Epithelial cell of prostate (primary cell): ENCODE data around the gene MCTP1.

Source experiments
- DNase-seq: peaks from one replicate; pipeline ENCODE4 v3.0.0-alpha.2; 2011; ENCODE audit warnings: low read depth, low spot score
- H3K27ac ChIP-seq: fragments of 450-650 bp; 2 replicates; pipeline ENCODE4 v1.5.1; 2017; ENCODE audit warnings: mild to moderate bottlenecking

Gene MCTP1

DNA sequence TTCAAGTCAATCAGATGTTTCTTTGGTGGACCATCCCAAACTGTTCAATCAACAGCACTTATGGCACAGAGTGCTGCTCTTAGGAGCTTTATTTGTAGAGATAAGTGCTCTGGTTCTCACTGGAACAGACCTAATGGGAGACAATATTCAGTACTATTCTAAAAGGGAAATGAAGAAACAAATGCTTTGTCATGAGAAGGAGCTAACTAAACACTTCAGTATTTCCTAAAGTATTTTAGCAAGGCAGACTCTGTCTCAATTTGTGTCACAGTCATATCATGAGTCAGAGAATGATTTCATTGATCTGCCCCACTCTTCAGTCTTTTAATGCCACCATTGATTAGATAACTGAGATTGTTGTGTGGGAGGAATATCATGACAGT lies 491.1 kb downstream of the MCTP1 start:
- DNase-seq = no peak
- no peak overlapping the region for H3K27ac ChIP-seq

DNA sequence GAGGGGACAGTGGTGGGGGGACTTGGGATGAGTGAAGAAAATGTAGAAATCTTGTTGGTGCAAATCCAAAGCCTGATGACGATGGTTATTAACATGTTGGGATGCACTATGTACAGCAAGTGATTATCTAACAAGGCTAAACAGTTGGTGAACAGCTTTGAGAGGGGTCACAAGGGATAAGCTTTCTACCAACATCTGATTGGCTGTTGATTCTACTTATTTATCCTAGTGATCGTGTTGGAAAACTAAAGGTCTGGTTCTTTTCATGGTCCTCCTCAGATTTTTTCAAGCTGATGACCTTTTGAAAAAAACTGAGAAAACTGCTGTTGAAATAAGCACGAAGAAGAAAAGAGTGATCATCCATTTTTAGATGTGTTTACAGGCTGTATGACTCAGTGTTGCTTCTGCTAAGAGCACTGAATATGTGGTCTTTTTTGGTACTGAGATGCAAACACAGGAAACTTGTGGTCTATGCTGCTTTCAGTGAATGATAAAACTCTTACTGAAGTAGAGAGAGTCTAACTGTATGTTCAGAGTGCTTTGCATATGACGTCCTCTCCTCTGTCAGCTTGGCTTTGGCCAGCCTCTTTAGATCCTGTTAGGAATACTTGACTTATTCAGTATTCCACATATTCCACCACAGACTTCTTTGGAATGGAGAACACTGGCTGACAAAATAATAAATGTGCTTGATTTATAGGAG lies 491.6 kb downstream of the MCTP1 start:
- no peak overlapping the region for H3K27ac ChIP-seq
- DNase-seq = no peak

DNA sequence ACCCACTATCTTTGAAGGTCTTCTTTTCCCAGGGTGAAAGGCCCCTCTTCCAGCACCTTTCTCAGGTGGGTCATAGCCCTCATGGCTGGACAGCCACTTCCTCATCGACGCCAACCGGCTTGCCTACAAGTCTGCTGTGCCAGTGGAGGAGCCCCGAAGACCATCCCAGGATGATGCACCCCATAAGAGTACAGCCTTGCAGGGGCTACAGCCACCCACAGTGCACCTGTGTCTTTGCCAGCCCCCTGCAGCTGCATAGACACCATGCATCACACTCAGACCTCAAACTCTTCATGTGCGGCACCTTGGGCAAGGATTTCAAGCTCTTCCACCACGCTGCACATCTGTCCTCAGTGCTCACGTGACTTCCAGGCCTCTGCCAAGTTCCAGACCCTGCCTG lies 493.1 kb downstream of the MCTP1 start:
- no peak overlapping the region for H3K27ac ChIP-seq

DNA sequence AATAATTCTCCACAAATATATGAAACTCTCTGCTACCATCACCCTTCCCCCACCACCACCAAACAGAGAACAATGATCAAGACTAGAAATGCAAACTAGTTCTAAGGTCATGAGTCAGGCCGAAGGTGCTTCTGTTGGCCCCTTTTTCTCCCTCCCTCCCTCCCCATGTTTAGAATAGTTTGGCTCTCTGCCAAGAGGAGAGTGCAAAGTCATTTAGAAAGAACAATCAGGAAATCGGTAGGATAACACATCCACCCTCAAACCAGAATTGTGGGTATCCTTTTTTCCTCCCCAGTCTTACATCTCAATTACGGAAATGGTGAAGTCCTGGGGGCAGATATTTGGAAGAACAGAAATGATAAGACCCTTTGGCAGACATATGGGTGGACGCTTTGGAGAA lies 496.4 kb downstream of the MCTP1 start:
- H3K27ac ChIP-seq = no peak overlapping the region
- no peak for DNase-seq

More for the DNA sequence above, 493.1 kb downstream of the MCTP1 start:
- no peak for DNase-seq

DNA sequence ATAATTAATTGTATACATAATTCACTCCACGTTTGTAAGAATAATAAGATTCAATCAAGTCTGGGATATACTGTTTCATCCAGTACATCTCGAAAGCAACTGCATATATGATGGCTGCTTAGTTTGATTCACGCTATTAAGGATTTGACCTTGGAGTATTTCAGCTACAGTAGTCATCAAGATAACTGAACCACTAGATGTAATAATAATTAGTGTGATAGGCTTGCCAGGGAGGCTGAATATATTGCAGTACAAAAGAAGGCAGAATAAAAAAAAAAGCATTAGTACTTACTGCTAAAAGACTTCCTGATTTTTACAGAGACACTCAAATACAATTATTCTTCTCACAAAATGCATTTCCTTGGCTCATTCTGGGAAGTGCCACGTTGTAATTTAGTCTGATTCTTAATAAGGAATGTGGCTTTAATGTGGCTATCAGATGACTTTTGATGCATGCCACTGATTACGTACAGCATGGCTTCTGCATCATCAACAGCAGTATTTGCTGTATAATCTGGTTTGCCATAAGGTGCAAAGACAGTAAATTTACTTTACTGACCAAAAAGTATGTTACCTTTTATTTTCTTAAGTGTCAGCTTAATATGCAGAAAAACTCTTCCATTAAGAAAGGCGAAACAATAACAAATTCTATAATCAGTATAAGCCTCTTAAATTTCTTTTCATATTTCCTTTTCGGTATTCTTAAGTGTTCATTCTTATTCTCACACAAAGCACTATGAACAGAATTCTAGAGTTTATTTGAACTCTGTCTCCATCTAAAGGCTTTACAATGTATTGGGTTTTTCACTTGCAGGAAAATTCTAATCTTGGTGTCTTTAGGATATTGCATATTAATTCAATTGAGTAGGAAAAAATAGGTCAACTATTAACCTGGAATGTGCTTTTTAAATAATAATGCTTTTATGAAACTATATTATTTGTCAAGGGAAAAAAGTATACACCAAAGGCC lies 500.1 kb downstream of the MCTP1 start:
- DNase-seq = no peak
- H3K27ac ChIP-seq = no peak overlapping the region

DNA sequence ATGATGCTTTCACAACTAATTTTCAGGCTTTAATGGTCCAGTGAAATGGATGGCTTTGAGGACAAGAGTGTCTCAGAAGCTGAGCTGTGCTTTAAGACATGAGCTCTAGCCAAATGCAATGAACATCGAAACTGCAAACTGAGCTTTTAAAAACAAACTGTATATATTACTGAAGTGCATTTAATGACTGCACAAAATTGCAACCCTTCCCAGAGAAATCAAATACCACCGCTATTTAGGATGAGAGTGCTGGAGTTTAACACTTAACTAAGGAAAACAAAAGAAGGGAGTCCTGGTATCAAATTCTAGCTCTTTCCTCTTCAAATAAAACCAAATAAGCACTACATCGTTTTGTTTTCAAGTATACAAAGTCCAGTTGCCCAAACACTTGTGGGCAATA lies 502.5 kb downstream of the MCTP1 start:
- DNase-seq = no peak
- H3K27ac ChIP-seq = no peak overlapping the region

DNA sequence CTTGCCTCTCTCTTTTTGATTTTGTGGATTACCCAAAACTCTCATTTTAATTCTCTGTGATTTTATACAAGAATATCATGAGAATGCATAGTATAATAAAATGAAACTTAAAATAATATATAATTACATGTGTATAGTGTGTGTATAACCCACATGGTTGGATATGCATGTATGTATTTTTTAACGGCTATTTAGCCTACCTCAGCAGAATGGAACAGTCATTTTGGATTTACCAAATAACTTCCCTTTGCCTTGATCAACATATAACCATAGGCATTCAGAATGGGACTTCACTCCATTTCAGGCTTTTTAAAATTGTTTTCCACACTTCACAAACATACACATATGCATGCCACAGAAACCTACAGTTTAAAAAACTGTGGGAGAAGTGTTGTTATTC lies 505.2 kb downstream of the MCTP1 start:
- H3K27ac ChIP-seq = no peak overlapping the region
- DNase-seq = no peak

DNA sequence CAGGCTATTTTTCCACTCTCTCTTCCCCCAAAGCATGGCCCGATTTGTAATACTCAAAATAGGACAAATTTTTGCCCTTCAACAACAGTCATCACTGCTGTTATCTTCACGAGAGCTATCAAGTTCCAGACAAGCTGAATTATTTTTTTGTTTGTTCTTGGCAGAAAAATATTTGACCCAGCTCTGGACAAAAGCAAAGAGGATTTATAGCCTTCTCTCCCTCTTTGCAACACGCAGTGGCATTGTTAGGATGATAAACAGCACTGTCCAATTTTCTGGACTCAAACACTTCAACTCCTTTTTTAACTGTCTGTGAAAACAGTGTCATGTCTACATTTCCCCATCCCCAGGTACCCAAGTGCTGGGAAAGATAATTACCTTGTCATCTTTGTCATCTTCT lies 506.2 kb downstream of the MCTP1 start:
- no peak overlapping the region for H3K27ac ChIP-seq
- DNase-seq = no peak

DNA sequence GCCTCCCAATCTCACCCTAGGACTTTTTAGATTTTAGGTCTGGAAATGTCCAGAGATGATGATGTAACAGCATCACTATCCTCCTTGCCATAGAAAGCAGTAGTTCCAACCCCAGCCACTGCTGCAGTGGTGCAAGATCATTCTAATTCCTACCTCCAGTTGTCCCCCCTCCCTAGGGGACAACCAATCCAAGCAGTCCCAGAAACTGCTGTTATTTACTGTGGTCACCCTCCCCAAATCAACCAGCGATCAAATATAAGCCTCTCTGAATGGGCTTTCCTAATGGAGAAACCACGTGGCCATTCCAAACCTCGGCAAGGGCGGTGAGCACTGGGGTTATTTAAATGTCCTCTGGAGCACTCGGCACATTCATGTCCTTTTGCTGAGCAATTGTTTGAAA lies 506.6 kb downstream of the MCTP1 start:
- H3K27ac ChIP-seq = no peak overlapping the region
- DNase-seq = no peak

DNA sequence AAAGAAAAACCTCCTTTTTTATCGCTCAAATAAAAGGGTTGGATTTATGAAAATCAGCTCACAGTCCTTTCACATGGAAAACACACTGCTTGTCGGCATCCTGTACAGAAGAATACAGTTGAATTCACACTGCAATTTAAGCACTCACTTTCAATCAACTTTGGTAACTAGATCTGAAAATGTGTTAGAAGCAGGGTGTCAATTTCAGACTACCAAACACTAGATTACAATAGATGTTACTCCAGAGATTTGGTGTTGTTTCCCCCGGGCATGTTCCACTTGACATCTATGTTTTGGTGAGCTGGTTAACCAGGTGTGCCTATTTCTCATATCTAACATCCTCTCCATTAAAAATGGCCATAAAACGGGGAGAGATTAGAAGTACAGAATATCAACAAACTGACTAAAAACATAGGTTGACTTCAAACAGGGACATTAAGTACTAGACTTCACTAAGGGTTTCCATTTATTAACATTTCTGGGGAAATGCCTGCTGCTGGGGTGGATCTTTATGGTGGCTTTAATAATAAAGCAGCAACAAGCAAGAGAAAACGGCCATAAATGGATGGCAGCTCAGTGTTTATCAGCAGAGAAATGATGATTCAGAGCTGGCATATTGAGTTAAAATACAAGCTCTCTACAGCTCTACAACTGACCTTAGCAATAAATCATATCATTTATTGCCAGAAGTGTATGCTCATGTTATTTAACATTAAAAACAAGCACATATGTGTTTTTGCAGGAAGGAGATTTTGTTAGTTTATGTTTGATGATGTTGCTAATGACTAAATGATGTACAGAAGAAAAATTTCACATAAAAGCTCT lies 507.6 kb downstream of the MCTP1 start:
- no peak overlapping the region for H3K27ac ChIP-seq
- DNase-seq = no peak

DNA sequence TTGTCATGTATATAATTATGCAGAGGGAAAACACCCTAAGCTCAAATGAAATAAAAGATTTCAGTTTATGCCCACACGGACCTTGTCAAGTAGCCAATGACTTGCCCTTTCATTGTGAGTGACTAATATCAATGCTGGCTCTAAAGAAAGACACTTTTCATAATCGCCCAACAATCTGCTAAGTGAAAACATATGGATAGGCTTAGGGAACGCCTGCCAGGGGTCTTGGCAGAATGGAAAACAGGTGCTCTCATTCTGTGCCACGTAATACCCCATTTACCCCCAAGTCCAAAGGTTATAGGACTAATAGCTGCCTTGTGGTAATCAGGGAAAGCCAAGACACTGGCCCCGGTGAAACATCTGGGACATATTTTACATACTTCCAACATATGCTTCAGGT lies 508.7 kb downstream of the MCTP1 start:
- no peak for DNase-seq
- H3K27ac ChIP-seq = no peak overlapping the region

DNA sequence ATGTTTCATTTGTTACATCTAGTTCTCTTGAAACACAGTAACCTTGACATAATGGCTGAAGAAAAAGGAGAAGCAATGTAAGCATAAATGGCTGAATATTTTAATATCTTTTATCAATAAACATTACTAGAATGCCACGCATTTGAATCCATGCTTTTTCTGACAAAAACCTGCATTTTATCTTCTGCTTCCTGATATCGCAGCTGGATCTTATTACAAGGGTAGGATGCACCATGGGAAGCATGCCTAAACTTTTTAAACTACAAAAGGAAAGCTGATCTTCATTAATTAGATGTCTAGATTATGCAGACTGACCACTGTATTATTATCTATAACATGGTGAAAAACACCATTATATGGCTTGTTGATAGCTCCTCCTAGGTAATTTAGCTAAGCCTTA lies 509.8 kb downstream of the MCTP1 start:
- H3K27ac ChIP-seq = no peak overlapping the region
- DNase-seq = no peak

DNA sequence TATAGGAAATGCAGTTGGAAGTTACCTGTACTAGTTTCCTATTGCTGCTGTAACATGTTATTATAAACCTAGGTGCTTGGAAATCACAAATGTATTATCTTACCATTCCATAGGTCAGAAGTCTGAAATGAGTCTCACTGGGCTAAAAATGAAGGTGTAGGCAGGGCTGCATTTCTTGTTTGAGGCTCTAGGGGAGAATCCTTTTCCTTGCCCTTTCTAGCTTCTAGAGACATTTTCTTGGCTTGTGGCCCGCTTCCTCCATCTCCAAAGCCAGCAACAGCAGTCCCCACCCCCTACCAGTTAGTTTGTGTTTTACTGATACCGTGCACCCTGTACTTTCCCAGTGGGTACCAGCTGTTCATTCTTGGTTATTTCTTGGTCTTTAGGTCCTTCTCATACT lies 513.2 kb downstream of the MCTP1 start:
- no peak for DNase-seq

DNA sequence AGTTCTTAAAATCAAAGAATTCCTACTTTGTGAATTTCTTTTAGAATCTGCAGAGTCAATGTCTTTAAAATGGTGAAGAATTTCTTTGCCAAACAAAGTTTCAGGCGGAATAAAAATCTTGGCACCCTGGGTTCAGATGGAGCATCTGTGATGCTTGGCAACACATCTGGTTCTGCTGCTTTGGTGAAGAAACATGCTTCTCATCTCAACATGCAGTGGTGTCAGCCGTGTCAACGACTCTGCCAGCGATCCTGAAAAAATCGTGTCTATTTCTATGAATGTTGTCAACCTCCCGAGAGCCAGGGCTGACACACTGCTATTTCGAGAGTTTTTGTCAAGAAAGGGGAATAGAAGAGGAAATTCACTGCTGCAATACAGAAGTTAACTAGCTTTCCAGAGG lies 514.9 kb downstream of the MCTP1 start:
- H3K27ac ChIP-seq = no peak overlapping the region

More for the DNA sequence above, 513.2 kb downstream of the MCTP1 start:
- H3K27ac ChIP-seq = no peak overlapping the region

DNA sequence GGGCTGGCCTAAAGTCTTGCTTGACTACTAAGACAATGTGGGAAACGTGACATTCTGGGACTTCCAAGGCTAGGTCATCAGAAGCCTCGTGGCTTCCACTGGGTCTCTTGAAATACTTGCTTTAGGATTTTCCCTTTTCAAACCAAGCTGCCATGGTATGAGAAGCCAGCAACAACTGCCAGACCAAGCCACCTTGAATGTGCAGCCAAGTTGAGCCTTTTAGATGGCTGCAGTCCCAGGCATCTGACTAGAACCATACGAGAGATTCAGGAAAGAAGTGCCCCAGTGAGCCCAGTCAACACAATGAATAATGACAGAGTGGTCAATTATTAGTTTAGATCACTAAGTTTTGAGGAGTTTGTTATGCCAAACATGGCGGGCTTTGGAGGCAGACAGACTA lies 523.1 kb downstream of the MCTP1 start:
- H3K27ac ChIP-seq = no peak overlapping the region
- DNase-seq = no peak

More for the DNA sequence above, 514.9 kb downstream of the MCTP1 start:
- DNase-seq = no peak

DNA sequence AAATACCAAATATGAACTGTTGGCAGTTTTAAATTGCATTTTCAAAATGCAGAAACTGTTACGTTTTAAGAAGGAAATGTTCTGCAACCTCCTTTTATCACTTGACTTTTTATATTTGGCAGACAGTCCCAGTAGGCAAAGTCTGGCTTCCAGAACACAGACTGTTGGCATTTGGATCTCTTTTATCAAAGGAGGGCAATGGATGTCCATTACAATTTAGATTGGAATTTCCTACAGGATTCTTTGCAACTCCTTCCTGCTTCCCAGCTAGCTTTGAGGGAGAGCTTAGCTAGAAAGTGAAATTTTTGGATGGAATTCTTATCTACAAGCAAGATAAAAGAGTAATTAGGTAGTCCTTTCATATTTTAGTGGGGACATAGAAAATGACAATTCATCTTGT lies 523.8 kb downstream of the MCTP1 start:
- no peak overlapping the region for H3K27ac ChIP-seq
- DNase-seq = no peak

DNA sequence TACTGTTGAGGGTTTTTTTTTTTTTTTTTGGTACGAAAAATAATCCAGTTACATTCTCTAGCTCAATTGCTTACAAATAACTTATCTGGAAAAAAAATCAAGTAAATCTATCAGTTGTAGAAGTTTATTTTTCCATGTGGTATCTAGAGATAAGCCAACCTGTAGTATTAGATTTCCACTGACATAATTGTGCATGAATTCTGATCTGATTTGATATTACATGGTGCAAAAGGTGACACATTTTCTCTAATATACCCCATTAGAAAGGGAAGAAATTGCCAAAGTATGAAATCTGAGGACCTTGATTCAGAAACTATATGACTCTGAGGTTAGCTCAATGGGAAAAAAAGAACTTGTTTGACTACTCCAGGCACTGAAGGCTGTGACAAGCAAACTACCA lies 524.9 kb downstream of the MCTP1 start:
- no peak for DNase-seq
- H3K27ac ChIP-seq = no peak overlapping the region

DNA sequence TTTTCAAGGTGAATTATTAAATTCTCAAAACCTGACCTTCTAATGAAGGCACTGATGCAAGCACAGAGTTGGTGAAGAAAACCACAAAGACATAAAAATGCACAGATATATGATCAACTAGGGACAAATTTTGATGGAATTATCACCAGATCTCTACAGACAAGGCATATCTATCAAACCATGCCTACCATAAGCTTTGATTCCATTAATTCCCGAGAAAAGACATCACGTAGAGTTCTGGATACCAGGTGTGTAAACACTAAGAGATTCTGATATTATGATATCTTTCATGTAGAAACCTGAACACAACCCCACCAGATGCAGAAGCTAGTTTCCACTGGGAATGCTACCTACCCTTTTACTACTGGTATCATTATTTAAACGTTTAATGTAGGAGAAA lies 525.9 kb downstream of the MCTP1 start:
- no peak overlapping the region for H3K27ac ChIP-seq
- no peak for DNase-seq

DNA sequence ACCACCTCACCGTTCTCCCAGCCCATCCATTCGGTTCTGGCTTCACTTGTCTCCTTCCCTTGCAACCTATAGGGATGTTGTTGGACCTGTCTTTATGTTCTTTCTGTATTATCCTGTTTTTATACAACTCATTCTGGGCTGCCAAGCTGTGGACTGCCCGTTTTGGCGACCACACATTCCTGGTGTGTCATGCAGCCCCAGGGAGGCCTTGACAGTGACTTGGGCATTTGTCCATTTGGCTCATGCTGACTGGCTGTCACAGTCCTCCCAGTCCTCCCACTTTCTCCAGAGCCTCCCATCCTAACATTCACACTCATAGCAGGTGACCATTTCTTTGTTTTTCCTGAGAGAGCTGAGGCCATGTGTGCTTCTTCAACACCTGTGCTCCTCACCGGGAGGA lies 530.1 kb downstream of the MCTP1 start:
- no peak for DNase-seq
- H3K27ac ChIP-seq = no peak overlapping the region

DNA sequence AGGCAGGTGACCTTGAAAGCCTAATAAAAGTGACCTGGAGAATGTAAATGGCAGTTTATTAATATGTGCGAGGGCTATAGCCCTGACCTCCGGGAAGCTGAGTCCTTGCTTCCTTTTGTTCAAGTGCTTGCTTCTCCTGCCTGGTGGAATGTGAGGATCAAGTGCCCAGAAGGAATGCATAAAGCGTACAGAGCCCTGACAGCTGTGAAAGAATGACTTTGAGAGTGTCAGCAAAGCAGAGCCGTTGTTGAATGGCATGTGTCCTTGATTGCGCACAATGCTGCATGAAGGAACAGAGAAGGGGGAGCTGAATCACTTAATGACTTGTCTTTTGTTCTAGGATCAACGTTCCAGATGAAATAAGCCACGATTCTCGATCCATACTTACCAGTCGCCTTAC lies 533.4 kb downstream of the MCTP1 start:
- H3K27ac ChIP-seq = no peak overlapping the region
- no peak for DNase-seq

DNA sequence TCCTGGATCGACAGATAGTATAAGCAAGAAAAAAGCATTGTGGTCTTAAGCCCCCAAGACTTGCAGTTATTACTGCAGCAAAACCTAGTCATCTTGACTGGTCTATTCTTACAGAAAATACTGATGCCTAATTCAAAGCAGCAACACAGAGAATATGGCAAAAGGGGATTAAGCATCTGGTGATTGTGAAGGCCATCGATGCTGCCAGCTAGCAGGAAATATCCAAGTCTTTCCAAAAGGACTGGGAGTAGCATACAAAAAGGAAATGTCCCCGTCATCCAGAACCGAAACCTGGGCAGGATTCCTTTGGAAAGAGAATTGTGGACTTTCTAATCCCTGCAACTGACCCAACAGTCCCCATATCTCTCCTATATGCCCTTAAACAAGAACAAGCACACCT lies 534.2 kb downstream of the MCTP1 start:
- H3K27ac ChIP-seq = no peak overlapping the region
- DNase-seq = no peak
